Activated CD4-positive, alpha-beta T cell treated with anti-CD3 and anti-CD28 coated beads, Interleukin-2, amount 50 U/mL, for 24 hours (primary cell): ENCODE results near the gene MTCL1.

Experiments used
- DNase-seq, 2 donors: peaks; one replicate each; pipeline ENCODE4 v3.0.0-alpha.2; 2020; ENCODE audit warnings: low read depth in 1 of 2, low spot score in 1 of 2

MTCL1 gene

DNA sequence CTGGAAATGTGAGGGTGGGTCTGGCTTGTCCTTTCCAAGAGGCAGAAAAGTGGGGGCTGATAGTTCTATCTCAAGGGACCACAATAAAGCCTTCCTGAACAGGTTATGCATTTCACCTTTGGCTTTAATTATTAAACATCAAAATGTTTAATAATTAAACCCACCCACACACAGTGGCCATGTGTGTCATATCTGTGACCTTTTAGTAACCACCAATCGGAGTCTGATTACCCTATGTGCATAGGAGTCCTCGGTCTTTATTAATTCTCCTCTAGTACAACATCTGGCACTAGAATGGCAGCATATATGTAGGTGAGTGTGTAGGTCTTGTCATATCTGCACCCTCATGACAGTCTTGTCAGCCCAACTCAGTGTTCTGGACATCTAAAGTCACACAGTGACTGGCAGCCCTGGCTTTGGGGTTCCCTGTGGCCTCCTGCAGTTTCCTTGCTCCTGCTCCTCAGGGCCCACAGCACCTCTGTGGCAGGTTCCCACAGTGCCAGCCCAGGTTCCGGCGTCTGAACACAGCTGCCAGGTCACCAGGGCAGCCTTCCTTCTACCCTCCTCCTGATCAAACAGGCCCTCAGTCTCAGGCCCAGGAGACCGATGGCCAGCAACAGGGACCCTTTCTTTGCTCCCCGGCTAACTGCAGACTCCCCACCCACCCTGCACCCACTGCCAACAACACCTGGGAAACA, 100.9 kb downstream of the MTCL1 start:
- no peak for DNase-seq

DNA sequence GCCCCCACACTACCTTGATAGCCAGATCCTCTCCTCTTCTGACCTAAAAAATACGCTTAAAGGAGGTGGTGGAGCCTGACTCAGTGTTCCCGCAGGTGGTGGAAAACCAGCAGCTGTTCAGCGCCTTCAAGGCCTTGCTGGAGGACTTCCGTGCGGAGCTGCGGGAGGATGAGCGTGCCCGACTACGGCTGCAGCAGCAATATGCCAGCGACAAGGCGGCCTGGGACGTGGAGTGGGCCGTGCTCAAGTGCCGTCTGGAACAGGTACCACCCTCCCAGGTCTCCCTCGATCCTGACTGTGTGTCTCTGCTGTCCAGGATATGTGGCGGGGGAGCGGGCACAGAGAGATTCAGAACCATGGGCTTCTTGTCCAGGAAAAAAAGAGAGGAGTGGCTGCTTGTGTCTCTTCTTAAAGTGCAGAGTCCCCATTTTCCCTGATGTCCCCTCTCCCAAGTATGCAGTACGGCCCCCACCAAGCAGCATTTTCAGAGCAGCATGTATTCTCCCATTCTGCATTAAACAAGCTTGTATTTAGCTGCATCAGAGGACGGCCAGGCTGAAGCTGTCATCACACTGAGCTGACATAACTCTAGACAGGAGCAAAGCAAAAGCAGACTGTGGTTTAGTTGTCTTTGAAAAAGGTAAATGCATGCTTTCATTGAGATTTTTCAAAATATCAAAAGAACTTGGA, 101.6 kb downstream of the MTCL1 start:
- no peak for DNase-seq

DNA sequence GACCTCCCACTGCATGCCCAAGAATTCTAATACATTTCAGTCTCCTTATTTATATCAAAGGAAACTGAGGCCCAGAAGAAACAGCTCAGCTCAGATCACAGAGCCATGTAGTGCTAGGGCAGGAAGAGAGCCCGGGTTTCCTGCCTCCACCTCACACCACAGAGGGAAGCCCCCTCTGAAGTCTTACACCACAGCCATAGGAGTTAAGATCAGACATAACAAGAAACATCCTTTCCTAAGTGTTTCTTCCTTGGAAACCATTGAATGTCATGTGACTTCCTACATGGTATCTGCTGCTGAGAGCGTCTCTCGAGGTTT, 102.1 kb downstream of the MTCL1 start:
- no peak for DNase-seq

DNA sequence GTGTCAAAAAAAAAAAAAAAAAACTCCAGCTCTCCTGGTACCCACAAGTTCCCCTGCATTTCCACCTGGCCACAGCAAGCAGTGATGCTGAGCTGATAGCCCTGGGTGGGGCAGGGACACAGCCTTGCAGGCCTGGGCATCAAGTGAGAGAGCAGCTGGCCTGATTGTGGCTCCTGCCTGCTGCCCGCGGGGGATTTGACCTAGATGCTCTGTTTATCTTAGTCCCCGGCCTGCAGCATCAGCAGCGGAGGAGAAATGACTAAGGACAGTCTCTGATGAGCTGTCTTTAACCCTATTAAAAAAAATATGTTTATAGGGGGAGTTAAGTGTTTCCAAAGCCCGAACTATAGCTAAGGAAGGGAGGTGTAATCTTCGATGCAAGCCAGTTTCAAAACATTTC, 102.6 kb downstream of the MTCL1 start:
- no peak for DNase-seq

DNA sequence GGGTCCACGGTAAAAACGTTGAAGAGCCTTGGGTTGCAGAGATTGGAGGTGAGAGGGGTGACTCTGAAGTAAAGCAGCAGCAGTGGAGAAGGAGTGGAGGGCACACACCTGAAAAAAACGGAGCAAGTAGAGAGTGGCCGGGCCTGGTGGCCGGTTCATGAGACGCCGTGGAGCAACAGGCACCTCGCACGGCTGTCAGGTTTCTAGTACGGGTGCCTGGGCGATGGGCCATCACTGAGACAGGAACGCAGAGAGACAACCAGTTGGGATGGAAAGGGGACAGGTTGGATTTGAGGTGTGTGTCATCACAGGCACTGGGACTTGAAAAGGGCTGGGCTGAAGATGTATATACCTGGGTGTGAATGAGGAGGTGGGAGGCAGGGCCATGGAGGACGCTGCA, 104.2 kb downstream of the MTCL1 start:
- no peak for DNase-seq

DNA sequence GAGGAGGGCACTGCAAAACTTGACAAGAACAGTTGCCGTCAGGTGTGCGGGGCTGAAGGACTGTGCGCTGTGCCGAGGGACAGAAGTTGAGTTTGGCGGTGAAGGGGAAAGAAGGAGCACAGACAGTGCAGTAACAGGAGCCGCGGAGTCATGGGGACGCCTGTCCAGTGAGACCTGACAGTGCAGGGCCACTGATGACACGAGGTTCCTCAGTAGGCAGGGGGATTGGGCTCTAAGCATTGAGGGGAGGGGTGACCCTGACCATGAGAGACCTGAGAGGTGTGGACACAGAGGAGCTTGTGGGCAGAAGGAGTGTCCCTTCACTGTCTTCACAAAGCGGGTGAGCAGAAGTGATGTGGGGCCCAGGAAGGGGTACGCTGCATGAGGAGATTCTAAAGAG, 104.8 kb downstream of the MTCL1 start:
- no peak for DNase-seq

DNA sequence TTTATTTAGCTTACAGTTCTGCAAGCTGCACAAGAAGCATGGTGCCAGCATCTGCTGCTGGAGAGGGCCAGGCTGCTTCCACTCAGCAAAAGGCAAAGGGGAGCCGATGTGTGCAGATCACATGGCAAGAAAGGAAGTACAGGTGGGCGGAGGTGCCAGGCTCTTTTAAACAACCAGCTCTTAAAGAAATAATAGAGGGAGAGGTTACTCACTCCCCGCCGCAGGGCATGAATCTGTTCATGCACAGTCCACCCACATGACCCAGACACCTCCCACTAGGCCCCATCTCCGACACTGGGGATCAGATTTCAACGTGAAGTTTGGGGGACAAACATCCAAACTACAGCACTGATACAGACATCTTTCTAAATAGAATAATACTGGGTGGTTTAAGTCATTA, 105.8 kb downstream of the MTCL1 start:
- DNase-seq = no peak

DNA sequence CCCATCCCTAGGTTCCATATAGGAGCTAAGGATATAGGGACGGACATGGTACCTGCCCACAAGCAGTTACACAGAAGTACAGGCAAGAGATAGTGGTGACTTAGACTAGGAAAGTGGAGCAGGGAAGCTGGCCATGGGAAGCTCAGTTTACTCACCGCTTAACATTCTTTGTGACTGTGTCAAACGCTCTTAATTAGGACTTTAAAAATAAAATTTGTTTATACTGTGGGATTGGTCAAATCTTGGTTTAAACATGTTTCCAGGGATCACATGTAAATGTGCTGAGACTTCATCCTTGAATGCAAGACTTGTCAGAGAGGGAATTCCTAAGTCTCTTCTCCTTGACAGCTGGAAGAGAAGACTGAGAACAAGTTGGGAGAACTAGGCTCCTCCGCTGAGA, 107.3 kb downstream of the MTCL1 start:
- no peak for DNase-seq

DNA sequence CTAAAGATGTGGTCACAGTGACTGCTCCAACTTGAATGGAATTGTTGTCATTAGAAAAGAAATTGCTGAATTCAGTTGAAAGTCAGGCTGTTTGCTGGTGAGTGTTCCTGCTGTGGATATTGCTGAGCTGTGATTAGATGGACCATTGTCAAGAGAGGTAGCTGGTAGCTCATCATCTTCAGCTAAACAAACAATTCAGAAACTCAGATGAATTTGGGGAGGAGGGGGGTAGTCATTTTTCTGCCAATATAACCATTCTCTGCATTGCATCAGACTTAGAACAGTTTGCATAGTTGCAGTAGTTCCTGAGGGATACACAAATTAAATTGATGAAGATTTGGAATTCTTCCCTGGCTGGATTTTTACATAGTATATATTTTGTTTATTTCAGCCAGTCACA, 108.3 kb downstream of the MTCL1 start:
- no peak for DNase-seq

DNA sequence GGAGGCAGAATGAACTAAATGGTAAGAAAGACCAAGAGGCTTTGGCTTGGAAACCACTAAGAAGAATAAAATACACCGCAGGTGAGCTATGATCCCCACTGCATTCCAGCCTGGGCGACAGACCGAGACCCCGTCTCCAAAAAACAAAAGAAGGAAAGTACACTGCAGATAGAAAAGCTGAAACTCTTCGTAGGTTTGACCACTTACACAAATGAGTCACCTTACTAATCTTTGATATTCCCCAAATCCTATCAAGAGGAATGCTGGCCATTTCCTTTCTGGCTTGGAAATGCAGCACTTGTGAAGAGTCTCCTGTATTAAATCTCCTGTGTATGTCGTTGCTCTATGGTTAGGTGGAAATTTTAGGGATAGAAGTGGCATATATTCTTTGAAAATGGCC, 108.8 kb downstream of the MTCL1 start:
- DNase-seq = no peak

DNA sequence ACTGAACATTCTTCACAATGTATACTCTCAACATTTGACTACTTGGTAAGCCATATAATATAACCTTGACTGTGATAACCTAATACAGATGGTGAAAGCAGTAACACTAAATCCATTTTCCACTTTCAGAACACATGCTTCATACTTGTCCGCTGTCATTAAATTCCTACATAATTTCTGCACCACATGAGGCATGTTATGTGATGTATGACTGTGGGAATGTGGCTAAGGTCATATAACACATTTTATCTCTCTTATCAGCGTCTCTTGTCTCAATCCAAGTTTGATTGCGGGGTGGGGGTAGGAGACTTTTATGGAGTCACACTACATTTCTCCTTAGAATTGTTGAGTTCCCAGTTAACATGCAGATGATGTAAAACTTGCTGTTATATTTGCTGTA, 110.9 kb downstream of the MTCL1 start:
- no peak for DNase-seq

DNA sequence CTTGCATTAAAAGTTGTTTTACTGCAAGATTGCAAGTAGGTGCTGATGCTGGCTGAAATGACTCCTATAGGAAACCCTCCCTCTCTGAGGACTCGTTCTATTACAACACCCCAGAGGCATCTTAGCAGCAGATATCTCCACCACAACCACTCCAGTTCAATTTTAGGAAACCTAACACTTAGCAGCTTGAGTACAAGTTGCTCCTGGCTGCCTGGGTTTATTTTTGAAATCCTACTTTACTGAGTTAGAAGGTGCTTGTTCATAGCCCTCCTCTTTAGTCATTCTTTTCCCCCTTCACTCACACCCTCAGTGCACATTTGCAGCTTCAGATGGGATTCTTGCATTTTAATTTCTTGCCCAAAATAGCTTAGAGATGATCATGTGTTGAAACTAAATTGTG, 111.5 kb downstream of the MTCL1 start:
- DNase-seq = no peak

DNA sequence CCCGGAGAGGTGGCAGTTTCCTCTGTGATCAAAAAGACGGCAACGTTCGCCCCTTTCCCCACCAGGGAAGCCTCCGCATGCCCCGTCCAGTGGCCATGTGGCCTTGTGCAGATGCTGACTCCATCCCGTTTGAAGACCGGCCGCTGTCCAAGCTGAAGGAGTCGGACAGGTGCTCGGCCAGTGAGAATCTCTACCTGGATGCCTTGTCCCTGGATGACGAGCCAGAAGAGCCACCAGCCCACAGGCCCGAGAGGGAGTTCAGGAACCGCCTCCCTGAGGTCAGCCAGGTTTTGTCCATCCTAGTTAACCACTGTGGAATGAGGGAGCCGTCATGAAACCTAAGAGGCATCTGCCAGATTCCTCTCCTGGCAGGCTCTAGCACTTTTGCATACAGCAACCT, 113.6 kb downstream of the MTCL1 start:
- DNase-seq = no peak

DNA sequence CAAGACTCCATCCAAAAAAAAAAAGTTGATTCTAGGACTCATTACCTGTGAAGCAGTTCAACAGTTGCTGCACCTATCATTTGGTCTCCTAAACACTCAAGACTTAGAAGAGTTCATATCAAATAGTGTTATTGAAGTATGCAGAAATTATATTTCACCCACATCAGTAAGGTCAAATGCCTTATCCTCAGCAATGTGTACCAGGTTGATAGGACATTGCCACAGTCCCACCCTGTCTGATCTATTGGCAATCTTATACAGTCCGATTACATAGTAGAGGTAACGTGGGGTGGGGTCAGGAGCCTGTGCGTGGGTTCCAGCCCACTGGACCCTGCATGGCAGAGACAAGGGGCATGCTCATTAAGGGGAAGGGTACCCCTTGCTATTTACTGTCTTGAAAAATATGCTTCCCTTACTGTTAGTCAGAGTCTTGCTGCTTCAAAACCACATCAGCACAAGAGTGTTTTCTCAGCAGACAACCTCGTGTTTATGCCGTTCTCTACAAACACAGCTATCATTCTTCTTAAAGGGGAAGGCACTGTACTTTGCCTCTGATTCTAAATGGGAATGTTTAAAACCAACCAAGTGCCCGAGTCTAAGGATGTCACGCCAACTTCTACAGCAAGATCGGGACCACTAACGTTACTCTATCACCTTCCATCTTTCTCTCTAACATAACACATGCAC, 115.2 kb downstream of the MTCL1 start:
- DNase-seq = no peak

DNA sequence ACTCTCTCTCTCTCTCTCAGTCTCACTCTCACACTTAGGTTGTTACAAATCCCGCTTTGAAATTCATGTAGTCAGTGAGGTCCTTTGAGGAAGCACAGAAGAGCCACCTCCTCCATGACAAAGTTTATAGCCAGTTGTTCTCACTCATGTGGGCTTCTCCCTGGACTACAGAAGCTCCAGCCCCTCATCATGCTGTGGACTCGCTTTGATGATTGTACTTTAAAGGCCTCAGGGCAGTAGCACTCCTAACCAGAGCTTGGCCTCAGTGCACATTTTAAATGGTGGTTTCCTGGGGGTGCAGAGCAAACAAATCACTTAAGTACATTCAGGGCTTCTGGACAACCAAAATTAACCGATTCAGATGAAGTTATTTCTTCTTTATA, 115.7 kb downstream of the MTCL1 start:
- no peak for DNase-seq

DNA sequence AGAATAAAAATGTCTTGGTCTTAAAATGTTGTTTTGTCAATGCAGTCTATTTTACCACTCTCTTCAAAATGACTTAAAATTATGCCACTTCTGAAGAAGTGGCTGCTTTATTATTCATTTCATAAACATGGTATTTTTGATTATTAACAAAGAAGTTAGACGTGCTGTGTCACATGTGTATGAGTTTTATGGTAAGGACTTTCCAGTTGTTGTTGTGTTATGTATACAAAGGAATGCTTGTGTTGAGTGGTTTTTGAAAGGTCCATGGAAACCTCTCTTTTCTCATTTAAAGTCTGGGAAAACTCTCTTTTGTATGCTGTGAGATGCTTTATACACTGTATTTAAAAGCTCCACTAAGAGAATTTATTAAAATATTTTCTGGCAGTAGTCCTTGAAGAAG, 116.2 kb downstream of the MTCL1 start:
- DNase-seq = no peak

DNA sequence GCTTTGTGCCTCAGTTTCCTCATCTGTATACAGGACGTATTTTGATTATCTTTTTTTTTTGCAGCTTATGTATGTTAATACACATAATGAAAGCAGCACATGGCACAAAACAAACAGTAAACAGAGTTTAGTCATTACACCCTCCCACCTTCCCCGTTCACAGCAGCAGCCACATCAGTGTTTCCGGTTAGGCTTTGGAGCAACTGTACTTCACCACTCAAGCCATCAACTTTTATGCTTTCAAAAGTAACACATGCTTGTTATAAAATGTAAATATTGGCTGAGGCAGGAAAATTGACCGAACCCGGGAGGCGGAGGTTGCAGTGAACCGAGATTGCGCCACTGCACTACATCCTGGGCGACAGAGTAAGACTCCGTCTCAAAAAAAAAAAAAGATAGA, 117.3 kb downstream of the MTCL1 start:
- no peak for DNase-seq

DNA sequence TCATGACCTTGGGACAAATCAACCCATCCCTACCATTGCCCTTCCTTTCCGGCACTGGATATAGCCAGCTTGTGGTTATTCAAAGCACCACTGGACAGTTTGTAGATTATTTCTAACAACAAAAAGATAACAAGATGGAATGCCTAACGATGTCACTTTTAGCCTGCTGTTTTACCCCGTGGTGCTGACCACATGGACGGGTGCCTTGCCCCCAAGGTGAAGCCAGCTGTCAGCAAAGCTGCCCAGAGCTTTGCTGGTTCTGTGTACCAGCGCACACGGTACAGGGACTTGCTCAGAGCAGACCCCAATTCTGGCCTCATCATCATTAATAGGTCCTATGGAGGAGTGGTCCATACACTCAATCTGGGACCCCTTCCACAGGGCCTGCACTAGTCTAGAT, 118.2 kb downstream of the MTCL1 start:
- DNase-seq = no peak

DNA sequence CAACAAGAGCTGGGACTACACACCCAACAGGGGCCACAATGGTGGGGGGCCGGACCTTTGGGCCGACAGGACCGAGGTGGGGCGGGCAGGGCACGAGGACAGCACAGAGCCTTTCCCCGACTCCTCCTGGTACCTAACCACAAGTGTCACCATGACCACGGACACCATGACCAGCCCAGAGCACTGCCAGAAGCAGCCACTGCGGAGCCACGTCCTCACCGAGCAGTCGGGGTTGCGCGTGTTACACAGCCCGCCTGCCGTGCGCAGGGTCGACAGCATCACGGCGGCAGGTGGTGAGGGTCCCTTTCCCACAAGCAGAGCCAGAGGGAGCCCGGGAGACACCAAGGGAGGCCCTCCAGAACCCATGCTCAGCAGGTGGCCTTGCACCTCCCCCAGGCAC, 119.5 kb downstream of the MTCL1 start:
- no peak for DNase-seq

DNA sequence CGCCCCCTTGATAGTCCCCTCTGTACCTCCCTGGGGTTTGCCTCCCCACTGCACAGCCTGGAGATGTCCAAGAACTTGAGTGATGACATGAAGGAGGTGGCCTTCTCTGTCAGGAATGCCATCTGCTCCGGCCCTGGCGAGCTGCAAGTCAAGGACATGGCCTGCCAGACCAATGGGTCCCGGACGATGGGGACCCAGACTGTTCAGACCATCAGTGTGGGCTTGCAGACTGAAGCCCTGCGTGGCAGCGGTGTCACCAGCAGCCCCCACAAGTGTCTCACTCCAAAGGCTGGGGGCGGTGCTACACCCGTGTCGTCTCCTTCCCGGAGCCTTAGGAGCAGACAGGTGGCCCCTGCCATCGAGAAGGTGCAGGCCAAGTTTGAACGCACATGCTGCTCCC, 119.9 kb downstream of the MTCL1 start:
- DNase-seq = no peak

DNA sequence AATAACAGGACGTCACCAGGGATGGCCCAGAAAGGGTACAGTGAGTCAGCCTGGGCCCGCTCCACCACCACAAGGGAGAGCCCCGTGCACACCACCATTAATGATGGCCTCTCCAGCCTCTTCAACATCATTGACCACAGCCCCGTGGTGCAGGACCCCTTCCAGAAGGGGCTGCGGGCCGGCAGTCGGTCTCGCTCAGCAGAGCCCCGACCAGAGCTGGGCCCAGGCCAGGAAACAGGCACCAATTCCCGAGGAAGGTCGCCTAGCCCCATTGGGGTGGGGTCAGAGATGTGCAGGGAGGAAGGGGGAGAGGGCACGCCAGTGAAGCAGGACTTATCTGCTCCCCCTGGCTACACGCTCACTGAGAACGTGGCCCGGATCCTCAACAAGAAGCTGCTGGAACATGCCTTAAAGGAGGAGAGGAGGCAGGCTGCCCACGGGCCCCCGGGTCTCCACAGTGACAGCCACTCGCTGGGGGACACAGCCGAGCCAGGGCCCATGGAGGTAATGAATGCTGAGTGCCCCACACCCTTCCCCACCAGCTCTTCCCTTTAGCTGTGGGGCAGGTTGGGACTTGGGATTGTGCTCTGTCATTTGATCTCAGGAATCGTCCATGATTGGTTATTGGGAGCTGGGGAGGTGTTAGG, 120.5 kb downstream of the MTCL1 start:
- DNase-seq = no peak

DNA sequence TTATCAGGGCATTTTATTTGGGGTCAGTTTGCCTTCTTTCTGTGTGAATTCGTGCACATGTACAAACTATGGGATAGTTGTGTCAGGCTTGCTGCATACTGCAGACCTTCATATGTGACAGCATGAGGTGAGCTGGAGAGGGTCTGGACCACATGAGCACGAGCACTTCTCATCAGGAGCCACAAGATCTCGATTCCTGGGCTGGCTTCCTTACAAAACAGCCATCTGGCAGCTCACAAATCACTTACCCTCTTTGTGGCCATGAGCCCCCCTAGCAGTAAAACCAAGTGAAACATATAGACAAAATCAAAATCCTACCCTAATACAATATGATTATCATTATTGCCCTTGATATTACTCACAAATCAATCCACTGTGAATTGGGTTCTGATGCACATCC, 121.2 kb downstream of the MTCL1 start:
- DNase-seq = no peak
